Skin epidermis (tissue), 12 donors: Measurements from ENCODE around the gene TMEM95.
A peak's percentile ranks its signal among the peaks of the same experiment; 100 is the strongest.
"Not testable (repeated sequence)": the region's sequence is repeated elsewhere in the genome, so short reads cannot be mapped to it uniquely, and the experiment has no call there.

Experiments used
- H3K27ac ChIP-seq, 21 experiments: fragments of 200-600 bp; sonication (generic) in 11 of 21; one replicate each; pipeline ENCODE4 v1.5.0; 2020; ENCODE audit warnings: mild to moderate bottlenecking in 3 of 21, inconsistent platforms in 2 of 21, moderate library complexity in 2 of 21
- H3K4me3 ChIP-seq, 7 experiments: fragments of 200-600 bp; sonication (generic) in 2 of 7; one replicate each; pipeline ENCODE4 v1.5.0; 2020; ENCODE audit warnings: inconsistent platforms in 2 of 7, mild to moderate bottlenecking in 2 of 7, moderate library complexity in 1 of 7

The TMEM95 gene

GRCh38 chr17:7322520-7323194 lies 32.3 kb upstream of the TMEM95 start:
- no peak overlapping the region for H3K4me3 ChIP-seq
- H3K27ac ChIP-seq = no peak overlapping the region

DNA sequence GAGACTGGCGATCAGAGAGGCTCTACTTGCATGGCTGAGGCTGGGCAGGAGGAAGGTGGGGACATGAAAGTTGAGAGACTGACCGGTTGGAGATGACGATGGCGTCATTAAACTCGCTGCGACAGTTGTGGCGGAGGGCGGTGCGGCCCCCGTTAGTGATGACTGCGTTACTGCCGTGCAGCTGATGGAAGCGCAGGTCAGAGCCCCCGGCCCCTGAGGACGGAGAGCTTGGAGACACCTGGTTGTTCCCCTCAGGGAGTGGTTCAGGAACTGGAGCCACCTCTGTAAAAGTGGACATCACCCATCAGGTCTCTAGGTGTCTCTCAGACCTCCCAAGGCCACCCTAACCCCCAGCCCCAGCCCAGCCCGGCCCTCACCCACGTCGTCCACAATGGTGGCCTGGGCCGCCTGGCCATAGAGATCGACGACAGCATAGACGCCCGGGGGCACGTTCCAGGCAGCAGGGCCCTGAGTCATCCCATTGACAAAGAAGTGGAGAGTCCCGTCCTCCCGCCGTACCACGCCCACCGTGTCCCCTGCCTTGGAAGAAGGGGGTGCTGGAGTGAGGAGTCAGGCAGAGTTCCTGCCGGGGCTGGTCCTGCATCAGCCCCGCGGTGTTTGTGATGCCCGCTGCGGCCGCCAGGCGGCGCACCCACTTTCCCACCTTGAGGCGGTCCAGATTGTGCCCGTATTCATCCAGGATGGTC lies 31.1 kb upstream of the TMEM95 start:
- Histone ChIP-seq H3K27ac (no peak overlapping the region), H3K4me3 (no peak overlapping the region)

DNA sequence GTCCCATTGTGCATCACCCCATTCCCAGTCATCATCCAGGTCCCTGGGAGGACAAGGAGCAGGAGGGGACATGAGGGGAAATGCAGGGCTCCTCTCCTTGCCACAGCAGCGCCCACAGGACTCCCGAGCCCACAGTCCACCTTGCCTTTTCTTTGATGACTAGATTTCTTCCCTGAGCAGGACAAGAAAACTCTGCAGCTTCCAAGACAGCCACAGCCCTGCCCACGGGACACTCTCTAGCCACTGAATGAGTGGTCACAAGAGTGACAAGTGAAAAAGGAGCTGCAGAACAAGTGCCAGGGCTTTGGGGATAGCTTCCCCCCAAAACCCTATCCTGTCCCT lies 30.5 kb upstream of the TMEM95 start:
- Histone ChIP-seq H3K4me3 (no peak overlapping the region), H3K27ac (no peak overlapping the region)

DNA sequence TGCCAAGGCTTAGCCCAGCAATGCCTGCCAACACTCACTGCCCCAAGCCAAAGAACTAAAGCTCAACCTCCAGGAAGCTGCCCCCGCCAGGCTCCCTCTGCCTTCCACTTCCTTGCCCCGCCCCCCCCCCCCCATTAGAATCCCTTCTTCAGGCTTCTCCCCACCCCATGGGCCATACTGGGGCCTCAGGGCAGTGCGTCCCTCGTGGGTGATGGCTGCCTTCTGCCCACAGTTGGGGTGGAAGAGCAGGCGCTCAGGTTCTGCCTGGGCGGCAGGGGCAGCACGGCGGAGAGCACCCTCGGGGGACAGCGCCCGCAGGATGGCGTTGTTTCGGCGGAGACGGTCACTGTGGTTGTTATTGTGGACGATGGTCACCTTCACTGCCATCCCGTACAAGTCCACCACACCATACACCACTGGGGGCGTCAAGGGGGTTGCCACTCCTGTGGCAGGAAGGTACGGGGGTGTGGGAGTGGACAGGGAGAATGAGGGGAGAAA lies 29.9 kb upstream of the TMEM95 start:
- no peak overlapping the region for H3K27ac ChIP-seq
- H3K4me3 ChIP-seq = no peak overlapping the region

- H3K4me3 ChIP-seq = no peak overlapping the region
- no peak overlapping the region for H3K27ac ChIP-seq
Measured at GRCh38 chr17:7326186-7326585, 28.8 kb upstream of the TMEM95 start.

GRCh38 chr17:7327056-7327455 lies 27.9 kb upstream of the TMEM95 start:
- H3K27ac ChIP-seq = no peak overlapping the region
- no peak overlapping the region for H3K4me3 ChIP-seq

DNA sequence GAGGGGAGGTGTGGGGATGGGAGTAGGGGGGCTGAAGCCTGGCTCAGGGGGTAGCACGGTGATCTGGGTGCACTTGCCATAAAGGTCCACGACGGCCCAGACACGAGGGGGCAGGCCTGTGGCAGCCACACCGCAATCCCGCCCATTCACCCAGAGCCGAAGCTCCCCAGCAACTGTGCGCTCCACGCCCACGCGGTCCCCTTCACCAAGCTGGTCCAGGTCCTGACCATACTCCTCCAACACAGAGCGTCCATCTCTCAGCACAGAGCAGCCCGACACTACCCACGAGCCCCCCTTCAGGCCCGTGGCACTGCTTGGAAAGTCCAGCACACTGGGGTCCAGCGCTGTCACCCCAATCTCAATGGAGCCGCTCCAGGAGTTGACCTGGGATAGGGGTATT lies 27.5 kb upstream of the TMEM95 start:
- no peak overlapping the region for H3K4me3 ChIP-seq
- no peak overlapping the region for H3K27ac ChIP-seq

DNA sequence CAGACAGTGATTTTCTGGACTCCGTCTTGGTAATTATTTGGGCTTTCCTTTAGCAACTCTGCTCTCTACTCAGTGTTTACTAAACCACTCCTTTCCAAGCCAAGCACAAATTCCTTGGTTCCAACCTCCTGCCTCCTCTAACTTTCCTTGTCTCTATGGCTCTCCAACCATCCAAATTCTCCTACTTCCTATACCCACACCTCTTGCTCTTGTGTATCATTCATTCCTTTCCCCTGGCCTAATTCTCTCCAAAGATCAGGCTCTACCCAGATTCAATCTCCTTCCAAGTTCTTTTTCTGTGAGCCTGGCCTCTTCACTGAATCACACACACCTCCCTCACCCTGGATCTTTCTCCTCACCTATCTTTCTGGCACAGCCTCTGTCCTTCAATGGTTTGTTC lies 26.9 kb upstream of the TMEM95 start:
- H3K4me3 ChIP-seq = peak overlapping the region in 1 of 7 experiments; percentile 71
- H3K27ac ChIP-seq = peak overlapping the region in 6 of 21 experiments; percentile 89 to 97 (median 91)

- Histone ChIP-seq H3K27ac (peak within 1 kb of the TSS; percentile 48 to 97 (median 92)), H3K4me3 (peak within 1 kb of the TSS; percentile 57 to 88 (median 74))
Measured at GRCh38 chr17:7328840-7329373, 26.0 kb upstream of the TMEM95 start, which contains the start of gene NEURL4. Gene NEURL4 (minus strand): TSS chr17:7329335. CDS start chr17:7329312, 23 bp downstream.

GRCh38 chr17:7329374-7329996 lies 25.5 kb upstream of the TMEM95 start:
- peak overlapping the region; percentile 48 to 97 (median 92) for H3K27ac ChIP-seq

GRCh38 chr17:7329997-7330637 lies 24.8 kb upstream of the TMEM95 start:
- peak overlapping the region; percentile 48 to 97 (median 92) for H3K27ac ChIP-seq

More at GRCh38 chr17:7329374-7329996, 25.5 kb upstream of the TMEM95 start:
- peak overlapping the region; percentile 57 to 88 (median 74) for H3K4me3 ChIP-seq

DNA sequence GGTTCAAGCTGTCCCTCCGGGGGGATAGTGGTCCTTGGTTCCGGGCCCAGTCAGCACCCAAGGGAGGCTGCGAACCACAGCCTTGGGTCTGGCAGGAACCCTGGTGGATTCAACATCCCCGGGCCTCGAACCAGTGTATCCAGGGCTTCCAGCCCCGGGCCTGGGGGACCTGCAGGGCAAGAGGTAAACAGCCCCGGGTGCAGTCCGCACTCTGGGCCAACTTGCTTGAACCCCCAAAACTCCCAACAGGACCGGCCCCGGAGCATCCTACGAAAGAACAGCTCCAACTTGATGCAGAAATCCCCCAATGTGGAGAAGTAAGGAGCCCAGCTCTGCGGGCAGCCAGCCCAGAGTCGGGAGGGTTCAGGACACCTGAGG lies 24.3 kb upstream of the TMEM95 start:
- Histone ChIP-seq H3K27ac (peak overlapping the region in 20 of 21 experiments; percentile 37 to 97 (median 91)), H3K4me3 (peak overlapping the region; percentile 57 to 88 (median 74))

More at GRCh38 chr17:7329997-7330637, 24.8 kb upstream of the TMEM95 start:
- peak overlapping the region; percentile 57 to 88 (median 74) for H3K4me3 ChIP-seq

DNA sequence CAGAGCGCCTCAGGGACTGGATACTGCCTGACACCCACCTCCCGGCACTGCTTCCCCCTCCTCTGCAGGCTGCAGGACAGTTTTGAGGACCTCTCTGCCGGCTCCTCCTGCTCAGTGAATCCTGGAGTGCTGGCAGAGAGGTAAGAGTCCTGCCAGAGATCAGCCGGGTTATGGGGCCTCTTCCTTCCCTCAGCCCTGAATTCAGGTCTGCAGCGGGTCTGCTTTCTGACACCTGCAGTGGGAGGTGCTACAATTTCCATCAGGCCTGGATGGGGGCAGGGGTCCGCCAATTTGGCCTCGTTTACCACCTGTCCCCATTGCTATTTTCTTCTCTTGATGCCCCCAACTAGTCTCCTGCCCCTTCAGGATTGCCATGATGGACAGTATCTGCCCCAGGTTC lies 22.8 kb upstream of the TMEM95 start:
- Histone ChIP-seq H3K27ac (peak overlapping the region in 4 of 21 experiments; percentile 34 to 59 (median 51)), H3K4me3 (no peak overlapping the region)

- H3K27ac ChIP-seq = peak overlapping the region in 3 of 21 experiments; percentile 44 to 59 (median 58)
Measured at GRCh38 chr17:7332600-7333069, 22.3 kb upstream of the TMEM95 start.

DNA sequence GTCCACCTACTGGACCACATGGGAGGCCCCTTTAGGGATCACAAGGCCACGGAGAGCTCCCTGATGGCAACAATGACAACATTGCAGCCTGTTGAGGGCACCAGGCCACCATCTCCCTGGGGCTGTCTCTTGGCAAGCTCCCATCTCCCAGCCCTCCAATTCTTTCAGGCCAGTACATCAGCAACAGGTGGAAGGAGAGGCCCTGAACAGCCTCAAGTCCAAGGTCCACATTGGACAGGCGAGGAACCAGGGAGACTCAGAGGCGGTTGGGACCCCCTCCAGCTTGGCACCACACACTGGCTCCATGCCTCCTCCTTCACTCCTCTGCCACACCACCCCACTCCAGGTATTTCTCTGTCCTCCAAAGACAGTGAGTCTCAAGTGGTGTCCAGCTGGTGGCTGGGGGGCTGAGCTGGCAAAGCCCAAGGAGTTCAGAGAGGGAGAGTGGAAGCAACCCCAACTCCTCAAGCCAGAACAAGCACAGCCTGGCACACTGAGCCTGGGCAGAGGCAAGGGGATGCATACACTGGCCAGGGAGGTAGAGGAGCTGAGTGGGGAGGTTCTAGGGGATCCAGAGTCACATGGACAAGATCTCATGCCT lies 19.9 kb upstream of the TMEM95 start:
- H3K27ac ChIP-seq = peak overlapping the region in 5 of 21 experiments; percentile 85 to 96 (median 94)
- no peak overlapping the region for H3K4me3 ChIP-seq

More at GRCh38 chr17:7332600-7333069, 22.3 kb upstream of the TMEM95 start:
- not testable (repeated sequence) for H3K4me3 ChIP-seq

- H3K4me3 ChIP-seq = not testable (repeated sequence)
- peak overlapping the region in 11 of 21 experiments; percentile 43 to 96 (median 73) for H3K27ac ChIP-seq
Measured at GRCh38 chr17:7335765-7336164, 19.2 kb upstream of the TMEM95 start.

DNA sequence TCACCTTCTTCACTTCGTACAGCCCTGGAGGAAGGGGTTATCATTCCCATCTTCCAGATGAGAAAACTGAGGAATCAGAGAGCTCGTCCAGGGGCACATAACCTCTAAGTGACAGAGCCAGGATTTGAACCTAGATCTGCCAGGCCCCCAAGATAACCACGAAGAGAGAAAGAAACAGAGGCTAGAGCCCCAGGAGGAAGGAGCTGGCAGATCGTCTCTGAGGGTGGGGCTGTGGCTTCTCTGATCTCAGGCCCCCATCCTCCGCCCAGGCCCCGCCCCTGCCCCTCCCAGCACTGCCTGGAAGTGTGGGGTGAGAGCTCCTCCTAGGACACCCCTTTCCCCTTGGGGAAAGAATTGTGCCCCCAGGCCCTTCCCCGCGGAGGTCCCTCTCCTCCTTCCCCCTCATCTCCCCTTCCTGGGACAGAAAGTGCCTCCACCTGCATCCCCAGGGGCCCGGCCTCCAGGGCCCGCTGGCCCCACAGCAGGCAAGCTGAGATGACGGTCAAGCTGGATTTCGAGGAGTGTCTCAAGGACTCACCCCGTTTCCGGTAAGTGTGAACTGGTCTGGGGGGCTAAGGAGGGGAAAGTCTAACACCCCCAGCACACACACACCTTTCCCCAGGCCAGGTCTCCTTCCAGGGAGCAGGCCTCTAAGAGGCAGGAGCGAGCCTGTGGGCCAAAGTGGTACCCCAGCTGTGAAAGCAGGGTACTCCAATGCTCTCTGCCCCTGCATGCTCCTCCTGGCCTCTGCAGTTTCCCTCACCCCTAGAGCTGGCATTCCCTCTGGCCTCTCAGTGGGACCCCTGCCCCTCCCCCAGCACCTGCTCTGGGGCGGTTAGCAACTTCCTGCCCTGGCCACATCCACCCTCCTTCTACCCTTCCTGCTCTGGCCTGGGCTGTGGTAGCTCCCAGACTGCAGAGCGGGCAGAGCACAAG lies 18.4 kb upstream of the TMEM95 start, which contains the start of gene ACAP1:
Gene ACAP1 (plus strand): TSS at position 290 of the 936 bp plus-strand sequence. CDS start 206 bp downstream, at position 496.
- Histone ChIP-seq H3K27ac (peak within 1 kb of the TSS in 16 of 21 experiments; percentile 6 to 96 (median 73)), H3K4me3 (peak within 1 kb of the TSS; percentile 18 to 47 (median 33))

GRCh38 chr17:7337600-7337999 lies 17.4 kb upstream of the TMEM95 start:
- Histone ChIP-seq H3K4me3 (peak overlapping the region in 6 of 7 experiments; percentile 18 to 47 (median 34)), H3K27ac (peak overlapping the region in 11 of 21 experiments; percentile 43 to 96 (median 81))
